HL-60/S4 (cell line): ENCODE data around the gene CAMK2B.

ENCODE experiments used
- in situ Hi-C: fragments of 300-500 bp; cut with MboI; formaldehyde crosslinking; loops from 2 replicates; pipeline ENCODE4 v1.14.3; 2022; ENCODE audit warnings: low sequenced_read_pairs

Gene CAMK2B

GRCh38 chr7:44275957-44276570 lies 49.3 kb downstream of the CAMK2B start:
- in situ Hi-C loops, result no loop called here

GRCh38 chr7:44275146-44275545 lies 50.2 kb downstream of the CAMK2B start:
- in situ Hi-C loops, result no loop called here

DNA sequence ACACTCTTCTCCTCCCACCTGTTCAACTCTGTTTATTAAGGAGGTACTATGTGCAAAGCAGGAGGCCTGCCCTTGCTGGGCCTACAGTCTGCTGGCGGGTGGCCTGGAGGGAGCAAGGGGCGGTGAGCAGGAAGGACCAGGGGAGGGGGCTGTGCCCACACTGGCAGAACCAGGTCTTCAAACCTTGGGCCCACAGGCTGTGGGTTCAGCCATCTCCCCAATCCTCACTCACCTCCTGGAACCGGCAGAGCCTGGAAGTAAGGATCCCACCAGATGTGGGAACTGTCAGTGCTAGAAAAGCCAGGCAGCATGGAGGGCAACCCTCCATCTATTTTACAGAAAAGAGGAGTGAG lies 50.8 kb downstream of the CAMK2B start:
- in situ Hi-C loops, result no loop called here

DNA sequence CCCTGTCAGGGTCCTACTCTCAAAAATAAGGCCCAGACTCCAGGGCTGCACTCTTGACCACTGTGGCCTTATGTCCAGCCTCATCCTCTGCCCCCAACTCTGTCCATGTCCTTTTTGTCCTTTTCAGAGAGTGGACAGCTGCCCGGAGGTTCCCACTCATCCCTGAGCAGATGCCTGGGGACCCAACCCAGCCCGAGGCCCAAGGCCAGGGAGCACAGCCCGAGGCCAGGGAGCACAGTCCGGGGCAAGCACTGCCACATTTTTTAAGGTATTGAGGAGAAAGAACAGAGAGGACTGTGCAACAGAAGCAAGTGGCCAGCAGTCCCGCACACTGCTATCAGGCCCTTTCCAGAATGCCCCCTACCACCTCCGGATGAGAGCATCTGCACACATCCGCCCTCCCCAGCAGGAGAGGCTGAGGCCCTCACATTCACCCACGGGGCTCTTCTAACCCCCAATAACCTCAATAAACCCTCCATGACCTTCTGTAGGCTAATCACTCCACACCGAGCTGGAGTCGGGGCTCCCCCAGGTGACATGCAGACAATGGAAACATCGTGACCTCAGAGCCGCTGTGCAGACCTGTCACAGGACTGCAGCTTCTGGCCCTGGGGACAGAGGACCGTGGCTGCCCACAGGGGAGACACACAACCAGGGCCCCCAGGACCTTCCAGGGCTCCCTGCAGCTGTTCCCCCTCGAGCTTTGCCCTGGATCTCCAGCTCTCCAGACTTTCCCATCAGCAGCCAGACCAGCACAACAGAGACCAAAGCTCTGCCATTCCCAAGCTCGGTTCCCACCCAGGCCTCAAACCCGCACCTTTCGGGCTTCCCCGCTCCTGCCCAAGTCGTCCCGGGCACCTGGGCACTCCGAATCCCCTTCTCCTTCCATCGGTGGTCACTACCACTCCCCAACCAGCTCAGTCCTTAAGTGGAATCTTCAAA lies 51.4 kb downstream of the CAMK2B start:
- in situ Hi-C loops, result no loop called here

GRCh38 chr7:44272981-44273380 lies 52.4 kb downstream of the CAMK2B start:
- in situ Hi-C loops, result no loop called here

DNA sequence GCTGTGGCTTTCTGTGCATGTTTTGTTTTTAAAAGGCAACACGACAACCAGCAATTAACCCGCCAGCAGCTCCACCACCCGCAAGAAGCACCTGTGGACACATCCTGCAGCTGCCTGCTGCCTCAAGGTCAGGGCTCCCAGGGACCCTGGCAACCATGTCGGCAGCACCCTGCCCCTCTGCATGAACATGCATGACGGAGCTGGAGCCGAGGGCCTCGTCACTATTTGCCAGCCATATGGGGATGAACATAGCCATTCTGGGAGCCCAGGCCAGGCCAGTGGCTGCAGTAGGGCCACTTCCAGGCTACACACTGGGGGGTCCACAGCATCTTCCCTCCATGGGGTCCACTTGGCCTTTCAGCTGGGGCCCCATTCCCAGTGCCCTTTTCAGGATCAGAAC lies 52.9 kb downstream of the CAMK2B start:
- in situ Hi-C loops, result no loop called here

GRCh38 chr7:44269943-44270493 lies 55.4 kb downstream of the CAMK2B start:
- in situ Hi-C loops, result no loop called here

GRCh38 chr7:44269417-44269816 lies 56.0 kb downstream of the CAMK2B start:
- in situ Hi-C loops, result no loop called here

GRCh38 chr7:44268671-44269070 lies 56.7 kb downstream of the CAMK2B start:
- in situ Hi-C loops, result no loop called here

- in situ Hi-C loops, result no loop called here
Measured at GRCh38 chr7:44267719-44268421, 57.5 kb downstream of the CAMK2B start.

DNA sequence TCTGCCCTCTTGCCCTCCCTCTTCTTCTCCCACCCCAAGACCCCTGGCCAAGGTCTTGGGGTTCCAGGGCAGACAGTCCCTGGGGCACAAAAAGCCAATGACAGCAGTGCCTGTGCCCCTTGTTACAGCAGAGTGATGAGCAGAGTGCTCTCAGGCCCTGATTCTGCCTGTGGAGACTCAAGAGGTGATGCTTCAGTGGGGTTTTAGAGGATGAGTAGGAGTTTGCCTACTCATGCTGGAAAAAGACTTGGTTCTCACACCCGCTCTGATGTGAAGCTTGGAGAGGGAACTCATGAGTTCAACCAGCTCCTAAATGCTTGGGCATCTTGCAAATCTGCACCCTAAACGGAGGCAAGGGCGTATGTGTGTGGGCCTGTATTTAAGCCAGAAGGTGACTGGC lies 58.2 kb downstream of the CAMK2B start:
- in situ Hi-C loops, result no loop called here

DNA sequence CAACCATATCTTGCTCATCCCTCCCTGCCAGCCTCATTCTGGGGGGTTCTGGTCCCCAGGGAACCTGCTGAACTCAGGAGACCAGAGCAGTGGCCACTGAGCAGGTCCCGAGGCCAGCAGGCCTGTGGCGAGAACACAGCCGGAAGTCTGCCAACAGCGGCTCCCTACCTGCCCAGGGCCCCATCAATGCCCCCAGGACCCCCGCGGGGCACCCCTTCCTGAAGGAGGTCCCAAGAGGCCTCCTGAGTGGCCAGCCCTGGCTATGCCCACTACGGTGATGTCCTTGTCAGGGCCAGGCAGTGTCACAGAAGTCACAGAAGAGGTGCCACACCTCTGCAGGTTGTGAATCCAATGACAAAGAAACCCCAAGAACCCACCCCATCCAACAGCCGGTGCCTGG lies 58.9 kb downstream of the CAMK2B start:
- in situ Hi-C loops, result no loop called here

GRCh38 chr7:44265728-44266127 lies 59.7 kb downstream of the CAMK2B start:
- in situ Hi-C loops, result no loop called here

- in situ Hi-C loops, result no loop called here
Measured at GRCh38 chr7:44264221-44264931, 61.0 kb downstream of the CAMK2B start.

DNA sequence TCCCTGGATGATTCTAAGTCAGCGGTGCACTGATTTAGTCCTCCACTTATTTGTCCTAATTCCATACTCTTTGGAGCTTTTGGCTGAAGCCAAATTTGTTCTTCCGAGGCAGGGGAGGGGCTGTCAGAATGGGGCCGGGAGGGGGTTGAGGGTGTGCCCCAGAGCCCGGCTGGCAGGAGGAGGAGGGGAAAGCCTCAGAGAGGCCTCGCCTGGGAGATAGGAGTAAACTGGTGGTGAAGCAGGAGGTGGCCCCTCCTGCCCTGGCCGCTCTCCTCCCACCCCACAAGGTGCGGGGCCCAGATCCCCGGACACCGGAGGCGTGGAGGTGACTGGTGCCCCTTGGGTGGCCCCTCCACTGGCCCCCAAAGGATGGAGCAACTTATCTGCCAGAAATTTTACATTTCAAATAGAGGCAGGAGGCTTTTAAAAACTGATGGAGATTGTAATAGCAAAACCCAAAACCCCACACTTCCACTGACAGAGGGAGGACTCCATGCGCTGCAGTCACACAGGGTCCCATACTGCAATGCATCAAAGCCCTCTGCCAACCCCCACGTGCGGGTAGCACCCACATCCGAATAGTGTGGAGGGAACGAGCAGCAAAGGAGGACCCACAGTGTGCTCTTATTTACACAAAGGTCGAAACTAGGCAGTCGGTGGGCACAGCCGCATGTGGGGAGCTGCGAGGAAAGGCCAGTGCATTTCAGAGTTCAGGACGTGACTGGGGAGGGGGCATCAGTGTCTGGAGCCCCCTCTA lies 61.9 kb downstream of the CAMK2B start:
- in situ Hi-C loops, result no loop called here

DNA sequence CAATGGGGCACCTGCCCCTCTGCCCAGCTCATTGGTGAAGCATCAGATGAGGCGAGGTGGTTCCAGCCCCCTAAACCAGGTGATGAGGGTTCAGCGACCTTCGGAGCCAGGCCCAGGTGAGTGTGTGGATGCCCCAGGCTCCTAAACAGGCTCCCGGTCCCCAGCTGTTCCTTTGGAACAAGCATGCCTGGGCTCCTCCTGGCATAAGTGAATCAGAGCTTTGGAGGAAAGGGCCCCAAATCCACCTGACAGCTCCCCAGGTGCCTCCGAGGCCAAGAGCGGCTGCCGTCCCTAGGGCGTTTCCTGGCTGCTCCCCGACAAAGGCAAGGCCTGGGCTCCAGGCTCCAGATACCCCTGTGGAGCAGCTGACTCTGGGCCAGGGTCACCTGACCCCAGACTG lies 63.4 kb downstream of the CAMK2B start:
- in situ Hi-C loops, result no loop called here

DNA sequence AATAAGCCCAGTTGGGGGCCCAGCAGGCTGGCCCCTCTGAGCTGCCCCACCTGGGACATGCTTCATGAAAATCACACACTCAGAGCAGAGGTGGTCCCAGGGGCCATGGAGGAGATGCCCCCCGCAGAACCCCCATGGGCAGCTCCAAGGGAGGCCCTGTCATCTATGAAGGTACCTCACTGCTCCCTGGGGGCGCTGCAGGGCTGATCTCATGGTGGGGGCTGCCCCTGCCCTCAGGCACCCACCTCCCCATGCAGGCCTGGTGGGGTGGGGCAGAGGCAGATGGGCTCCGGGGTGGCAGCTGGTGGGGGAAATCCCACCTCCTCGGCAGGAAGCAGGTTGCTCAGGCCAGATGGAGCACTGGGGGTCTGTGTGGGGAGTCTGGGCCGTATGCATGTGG lies 64.2 kb downstream of the CAMK2B start:
- in situ Hi-C loops, result no loop called here

- in situ Hi-C loops, result no loop called here
Measured at GRCh38 chr7:44259547-44260457, 65.6 kb downstream of the CAMK2B start.

DNA sequence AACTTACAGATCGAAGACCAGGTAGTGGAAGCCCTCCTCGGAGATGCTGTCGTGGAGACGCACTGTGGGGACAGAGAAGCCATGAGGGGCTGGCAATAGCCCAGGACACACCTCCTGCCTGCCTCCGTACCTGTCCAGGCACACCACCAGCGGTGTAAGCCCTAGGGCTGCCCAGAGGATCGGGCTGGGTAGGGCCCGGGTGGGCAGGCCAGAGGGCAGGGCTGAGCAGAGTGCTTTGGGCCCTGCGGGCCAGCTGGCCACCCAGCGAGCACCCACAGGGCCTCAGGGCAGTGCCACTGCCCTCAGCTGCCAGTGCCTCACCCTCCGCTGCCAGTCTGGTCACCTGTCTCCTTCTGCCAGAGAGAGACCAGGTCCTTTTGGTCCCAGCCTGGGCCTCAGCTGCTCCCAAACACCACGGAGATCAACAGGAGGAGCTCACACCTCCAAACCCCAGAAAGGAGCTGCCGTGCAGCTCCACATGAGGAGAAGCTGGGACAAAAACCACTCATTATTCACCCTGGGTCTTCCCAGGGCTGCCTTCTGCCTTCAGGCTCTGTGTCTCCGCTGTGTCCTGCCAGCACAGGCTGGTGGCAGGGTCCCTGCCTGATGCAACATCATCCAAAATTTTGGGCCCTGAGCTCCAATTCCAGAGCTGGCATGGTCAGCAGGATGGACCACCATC lies 66.4 kb downstream of the CAMK2B start:
- in situ Hi-C loops, result no loop called here
